ENCODE results near the gene FMR1NB. TPM values are rescaled to one million over a fixed set of nuclear protein-coding genes. Genes with fewer than 3 reads are reported as not detected.

The FMR1NB gene
- total RNA-seq: not detected in 2 replicates

DNA sequence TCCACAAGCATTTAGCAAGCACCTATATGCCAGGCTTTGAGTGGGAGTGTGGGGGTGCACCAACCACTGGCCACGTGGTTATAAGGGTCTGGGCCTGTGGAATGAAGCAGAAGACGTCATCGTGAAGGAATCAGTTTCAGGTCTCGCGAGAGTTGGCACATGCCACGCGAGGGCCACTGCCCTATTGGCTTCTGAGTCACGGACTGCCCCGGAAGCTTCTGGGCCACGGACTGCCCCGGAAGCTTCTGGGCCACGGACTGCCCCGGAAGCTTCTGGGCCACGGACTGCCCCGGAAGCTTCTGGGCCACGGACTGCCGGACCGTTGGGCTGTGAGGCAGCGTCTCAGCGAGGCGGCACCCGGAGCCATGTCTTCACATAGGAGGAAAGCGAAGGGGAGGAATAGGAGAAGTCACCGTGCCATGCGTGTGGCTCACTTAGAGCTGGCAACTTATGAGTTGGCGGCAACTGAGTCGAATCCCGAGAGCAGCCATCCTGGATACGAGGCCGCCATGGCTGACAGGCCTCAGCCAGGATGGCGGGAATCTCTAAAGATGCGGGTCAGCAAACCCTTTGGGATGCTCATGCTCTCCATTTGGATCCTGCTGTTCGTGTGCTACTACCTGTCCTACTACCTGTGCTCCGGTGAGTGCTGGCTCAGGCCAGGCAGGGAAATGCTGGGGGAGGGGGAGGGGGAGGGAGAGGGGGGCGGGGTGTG lies at the start of gene FMR1NB:
Gene FMR1NB (plus strand): TSS at position 300 of the 715 bp plus-strand sequence. CDS start 66 bp downstream, at position 366.
- POLR2A ChIA-PET: no interaction called here
- TF ChIP-seq CTCF (IDR thresholded peaks at IDR 0.05): no peak
- Mint-ChIP-seq H3K27ac (no peak within 1 kb of the TSS), H3K4me1 (no peaks in the 10 kb centered on the region), H3K27me3 (no peaks in the 10 kb centered on the region), H3K4me3 (no peak within 1 kb of the TSS), H3K36me3 (ENCODE audit: low read depth) (no peaks in the 10 kb centered on the region), H3K9me3 (no peaks in the 10 kb centered on the region)
- CTCF ChIA-PET: no interaction called here
- intact Hi-C loops (cut with micrococcal nuclease): no loop called here
- no peak for DNase-seq
- no peak for ATAC-seq (ENCODE audit: low read depth)

GRCh38 chrX:147933815-147934214 lies 47.3 kb upstream of the FMR1NB start:
- Mint-ChIP-seq H3K4me3 (no peak overlapping the region), H3K27ac (no peak overlapping the region), H3K9me3 (no peaks in the 10 kb centered on the region), H3K36me3 (ENCODE audit: low read depth) (peaks cover 52% of the 10 kb centered on the region), H3K27me3 (no peaks in the 10 kb centered on the region), H3K4me1 (no peaks in the 10 kb centered on the region)
- POLR2A ChIA-PET: no interaction called here
- ATAC-seq (ENCODE audit: low read depth) (no peak), DNase-seq (no peak)
- no peak for TF ChIP-seq CTCF (IDR thresholded peaks at IDR 0.05)
- CTCF ChIA-PET: no interaction called here
- intact Hi-C loops (cut with micrococcal nuclease): no loop called here

- Mint-ChIP-seq H3K27ac (no peak overlapping the region), H3K36me3 (ENCODE audit: low read depth) (peaks cover 46% of the 10 kb centered on the region), H3K4me3 (no peak overlapping the region), H3K27me3 (no peaks in the 10 kb centered on the region), H3K9me3 (no peaks in the 10 kb centered on the region), H3K4me1 (no peaks in the 10 kb centered on the region)
- no peak for TF ChIP-seq CTCF (IDR thresholded peaks at IDR 0.05)
- no peak for DNase-seq
- ChIA-PET CTCF (no interaction called here), POLR2A (no interaction called here)
- no peak for ATAC-seq (ENCODE audit: low read depth)
- intact Hi-C loops (cut with micrococcal nuclease): no loop called here
Observed at GRCh38 chrX:147935156-147935758, 45.9 kb upstream of the FMR1NB start.

DNA sequence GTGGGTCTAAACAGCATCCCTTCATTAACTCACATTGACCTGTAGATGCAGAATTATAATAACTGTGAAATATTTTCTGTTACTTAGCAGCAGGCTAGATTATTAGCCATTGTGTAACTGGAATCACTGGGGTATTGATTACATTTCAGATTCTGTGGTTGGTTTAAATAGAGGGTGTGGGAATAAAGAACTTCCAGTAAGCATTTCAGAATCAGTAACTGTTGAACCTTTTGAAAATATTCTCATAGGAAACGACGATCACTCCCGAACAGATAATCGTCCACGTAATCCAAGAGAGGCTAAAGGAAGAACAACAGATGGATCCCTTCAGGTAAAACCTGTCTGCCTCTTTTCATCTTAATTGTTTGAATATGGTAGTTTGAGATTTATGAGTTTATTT lies 35.9 kb upstream of the FMR1NB start:
- ChIA-PET POLR2A (no interaction called here), CTCF (no interaction called here)
- no peak for TF ChIP-seq CTCF (IDR thresholded peaks at IDR 0.05)
- no peak for ATAC-seq (ENCODE audit: low read depth)
- intact Hi-C loops (cut with micrococcal nuclease): no loop called here
- peaks cover 60% of the 10 kb centered on the region for H3K36me3 Mint-ChIP-seq (ENCODE audit: low read depth)
- H3K4me1 Mint-ChIP-seq: no peaks in the 10 kb centered on the region
- H3K4me3 Mint-ChIP-seq: no peak overlapping the region
- DNase-seq: no peak
- no peaks in the 10 kb centered on the region for H3K27me3 Mint-ChIP-seq
- no peak overlapping the region for H3K27ac Mint-ChIP-seq
- H3K9me3 Mint-ChIP-seq: no peaks in the 10 kb centered on the region

- ChIA-PET CTCF (no interaction called here), POLR2A (no interaction called here)
- ATAC-seq (ENCODE audit: low read depth): no peak
- H3K4me1 Mint-ChIP-seq: no peaks in the 10 kb centered on the region
- no peaks in the 10 kb centered on the region for H3K27me3 Mint-ChIP-seq
- no peak for TF ChIP-seq CTCF (IDR thresholded peaks at IDR 0.05)
- intact Hi-C loops (cut with micrococcal nuclease): no loop called here
- DNase-seq: no peak
- H3K36me3 Mint-ChIP-seq (ENCODE audit: low read depth): peaks cover 42% of the 10 kb centered on the region
- H3K27ac Mint-ChIP-seq: no peak overlapping the region
- no peak overlapping the region for H3K4me3 Mint-ChIP-seq
- H3K9me3 Mint-ChIP-seq: no peaks in the 10 kb centered on the region
Observed at GRCh38 chrX:147948531-147948930, 32.6 kb upstream of the FMR1NB start.

Data from activated B cell treated with CpG ODN at 0.5 μM for 24 hours (primary cell).